Ishikawa (cell line): ENCODE measurements around the gene SSTR3.

Source experiments
- EGR1 ChIP-seq: IDR thresholded peaks from 2 replicates; pipeline ENCODE4 v1.6.1; 2012
- EP300 ChIP-seq: IDR thresholded peaks from 2 replicates; pipeline ENCODE4 v1.6.1; 2012; ENCODE audit warnings: borderline replicate concordance
- FOXM1 ChIP-seq: IDR thresholded peaks from 2 replicates; pipeline ENCODE4 v1.6.1; 2012; ENCODE audit warnings: low read depth, borderline replicate concordance
- RAD21 ChIP-seq: IDR thresholded peaks from 2 replicates; pipeline ENCODE4 v1.6.1; 2012; ENCODE audit warnings: low read depth
- TAF1 ChIP-seq: IDR thresholded peaks from 2 replicates; pipeline ENCODE4 v1.6.1; 2012; ENCODE audit warnings: low read depth, mild to moderate bottlenecking
- YY1 ChIP-seq: IDR thresholded peaks from 2 replicates; pipeline ENCODE4 v1.6.1; 2012; ENCODE audit warnings: low read depth
- TF ChIP-seq, protein P1 (sequence below): IDR thresholded peaks from 2 replicates; pipeline ENCODE4 v1.6.1; 2012; ENCODE audit warnings: low read depth, mild to moderate bottlenecking
- TF ChIP-seq, protein P2 (sequence below): IDR thresholded peaks from 2 replicates; pipeline ENCODE4 v1.6.1; 2012

DNA sequence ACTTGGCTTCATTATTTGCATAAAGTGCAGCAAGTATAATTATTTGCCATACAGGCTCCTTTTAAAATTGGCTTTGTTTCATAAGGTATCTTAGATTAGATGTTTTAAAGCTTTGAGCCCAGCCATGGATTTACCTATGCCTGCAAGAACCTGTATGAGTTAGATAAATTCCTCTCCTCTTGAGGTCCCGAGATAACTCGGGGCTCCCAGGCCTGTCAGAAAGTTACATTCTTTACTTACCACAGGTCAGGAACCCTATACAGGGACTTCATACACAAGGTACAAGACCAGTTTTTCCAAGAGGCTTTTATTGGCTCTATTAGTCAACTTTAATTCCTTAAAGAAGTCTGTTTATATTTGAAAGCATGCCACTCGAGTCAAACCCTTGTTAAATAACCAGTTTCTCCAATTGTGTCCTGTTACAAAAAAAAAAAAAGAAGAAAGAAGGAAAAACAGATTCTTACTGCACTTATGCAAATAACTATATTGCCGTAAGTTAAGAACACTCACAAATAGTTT, 22.0 kb downstream of the SSTR3 start:
- TF ChIP-seq EP300: no peak
- TF ChIP-seq, protein P1, sequence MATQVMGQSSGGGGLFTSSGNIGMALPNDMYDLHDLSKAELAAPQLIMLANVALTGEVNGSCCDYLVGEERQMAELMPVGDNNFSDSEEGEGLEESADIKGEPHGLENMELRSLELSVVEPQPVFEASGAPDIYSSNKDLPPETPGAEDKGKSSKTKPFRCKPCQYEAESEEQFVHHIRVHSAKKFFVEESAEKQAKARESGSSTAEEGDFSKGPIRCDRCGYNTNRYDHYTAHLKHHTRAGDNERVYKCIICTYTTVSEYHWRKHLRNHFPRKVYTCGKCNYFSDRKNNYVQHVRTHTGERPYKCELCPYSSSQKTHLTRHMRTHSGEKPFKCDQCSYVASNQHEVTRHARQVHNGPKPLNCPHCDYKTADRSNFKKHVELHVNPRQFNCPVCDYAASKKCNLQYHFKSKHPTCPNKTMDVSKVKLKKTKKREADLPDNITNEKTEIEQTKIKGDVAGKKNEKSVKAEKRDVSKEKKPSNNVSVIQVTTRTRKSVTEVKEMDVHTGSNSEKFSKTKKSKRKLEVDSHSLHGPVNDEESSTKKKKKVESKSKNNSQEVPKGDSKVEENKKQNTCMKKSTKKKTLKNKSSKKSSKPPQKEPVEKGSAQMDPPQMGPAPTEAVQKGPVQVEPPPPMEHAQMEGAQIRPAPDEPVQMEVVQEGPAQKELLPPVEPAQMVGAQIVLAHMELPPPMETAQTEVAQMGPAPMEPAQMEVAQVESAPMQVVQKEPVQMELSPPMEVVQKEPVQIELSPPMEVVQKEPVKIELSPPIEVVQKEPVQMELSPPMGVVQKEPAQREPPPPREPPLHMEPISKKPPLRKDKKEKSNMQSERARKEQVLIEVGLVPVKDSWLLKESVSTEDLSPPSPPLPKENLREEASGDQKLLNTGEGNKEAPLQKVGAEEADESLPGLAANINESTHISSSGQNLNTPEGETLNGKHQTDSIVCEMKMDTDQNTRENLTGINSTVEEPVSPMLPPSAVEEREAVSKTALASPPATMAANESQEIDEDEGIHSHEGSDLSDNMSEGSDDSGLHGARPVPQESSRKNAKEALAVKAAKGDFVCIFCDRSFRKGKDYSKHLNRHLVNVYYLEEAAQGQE: no peak
- TF ChIP-seq TAF1: no peak
- TF ChIP-seq FOXM1: no peak
- TF ChIP-seq, protein P2, sequence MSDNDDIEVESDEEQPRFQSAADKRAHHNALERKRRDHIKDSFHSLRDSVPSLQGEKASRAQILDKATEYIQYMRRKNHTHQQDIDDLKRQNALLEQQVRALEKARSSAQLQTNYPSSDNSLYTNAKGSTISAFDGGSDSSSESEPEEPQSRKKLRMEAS: no peak
- no peak for TF ChIP-seq EGR1
- no peak for TF ChIP-seq RAD21
- TF ChIP-seq YY1: no peak
